Ovary (tissue), 9 donors: ENCODE measurements around the gene PMEPA1. TPM values are rescaled to one million over a fixed set of nuclear protein-coding genes. Genes with fewer than 3 reads are reported as not detected.

Source experiments
- DNase-seq, 5 donors: peaks; one replicate each; pipeline ENCODE4 v3.0.0-alpha.2; 2019 to 2020
- H3K27ac ChIP-seq, 2 donors: fragments of 200-600 bp; one replicate each; pipeline versions ENCODE4 v1.5.1 to v1.8.0; 2019 to 2022
- H3K27me3 ChIP-seq: fragments of 200-600 bp; one replicate; pipeline ENCODE4 v1.8.0; 2022
- H3K36me3 ChIP-seq: fragments of 200-600 bp; sonication (generic); one replicate; pipeline ENCODE4 v1.5.1; 2019
- H3K4me1 ChIP-seq: one replicate; pipeline ENCODE4 v1.8.1; 2013; ENCODE audit warnings: mild to moderate bottlenecking, moderate library complexity; ENCODE audit not compliant: insufficient read depth
- H3K4me3 ChIP-seq: fragments of 200-600 bp; sonication (generic); one replicate; pipeline ENCODE4 v1.5.1; 2017
- H3K9me3 ChIP-seq, 2 donors: fragments of 200-600 bp in 1 of 2; sonication (generic) in 1 of 2; one replicate each; pipeline versions ENCODE4 v1.5.1 to v1.8.1; 2013 to 2019; ENCODE audit warnings: mild to moderate bottlenecking in 1 of 2, moderate library complexity in 1 of 2
- EP300 ChIP-seq: sonication (generic); formaldehyde crosslinking; IDR thresholded peaks from one replicate; pipeline ENCODE4 v1.6.1; 2017; ENCODE audit warnings: antibody characterized with exemption
- POLR2A ChIP-seq: fragments of 450-650 bp; IDR thresholded peaks from one replicate; pipeline ENCODE4 v1.6.1; 2017; ENCODE audit warnings: antibody characterized with exemption, mild to moderate bottlenecking, moderate library complexity
- WGBS, 3 donors: extraction: QIAGEN DNeasy Blood & Tissue Kit in 1 of 3; methylation state at CpG; one replicate each; pipeline versions ENCODE4 v1.1.5 to v1.1.7; 2013 to 2017; 5-methylcytosine and 5-hydroxymethylcytosine counted together
- intact Hi-C, 4 donors: fragments of 100-400 bp; cut with DNase I; formaldehyde crosslinking; loops; one replicate each; pipeline versions ENCODE4 v1.11.0 to v1.15.1; 2022 to 2023
- polyA plus RNA-seq, 2 donors: library from polyadenylated mRNA; stranded (reverse); fragments of 200-250 nt in 1 of 2; fragments of 350-450 nt in 1 of 2; fragmentation: Illumina TruSeq in 1 of 2; extraction: RNeasy Lipid Tissue Mini Kit (QIAGEN cat#74804) in 1 of 2; gene quantifications; one replicate each; pipeline ENCODE4 v1.2.3, GENCODE V29; 2013 to 2014
- total RNA-seq, 7 donors: library from RNA; depleted of rRNA in 2 of 7; stranded (reverse); fragments of >200 nt in 2 of 7; fragmentation: NEBNext Ultra II Directional in 3 of 7; extraction: Animal tissue kit (Norgen Biotek cat#: 25700) in 3 of 7; gene quantifications; one replicate each; pipeline versions ENCODE4 v1.1.0 to v1.2.4, GENCODE V29; 2016 to 2023
- TF ChIP-seq, protein P1 (sequence below), 3 donors: fragments of 450-650 bp in 2 of 3; fragments of 200-600 bp in 1 of 3; IDR thresholded peaks; one replicate each; pipeline versions ENCODE4 v1.5.1 to v1.8.0; 2016 to 2022; ENCODE audit warnings: antibody characterized with exemption in 3 of 3, mild to moderate bottlenecking in 1 of 3
- donor health status: DM: no; HTN: no; CAD: no; lungs with moderate emphysema.
- donor health status: DM: no; HTN: no; CAD: no.
- donor health status: Bipolar disorder and iron deficiency.
- donor health status: DM: yes; HTN: yes; CAD: no.
- donor health status: DM: no; HTN: no; CAD: no.
- donor health status: DM: yes; HTN: yes; CAD: no.

Gene PMEPA1
- total and polyA plus RNA-seq, 9 donors: 2.7 to 73.4 (median 17.6) TPM

DNA sequence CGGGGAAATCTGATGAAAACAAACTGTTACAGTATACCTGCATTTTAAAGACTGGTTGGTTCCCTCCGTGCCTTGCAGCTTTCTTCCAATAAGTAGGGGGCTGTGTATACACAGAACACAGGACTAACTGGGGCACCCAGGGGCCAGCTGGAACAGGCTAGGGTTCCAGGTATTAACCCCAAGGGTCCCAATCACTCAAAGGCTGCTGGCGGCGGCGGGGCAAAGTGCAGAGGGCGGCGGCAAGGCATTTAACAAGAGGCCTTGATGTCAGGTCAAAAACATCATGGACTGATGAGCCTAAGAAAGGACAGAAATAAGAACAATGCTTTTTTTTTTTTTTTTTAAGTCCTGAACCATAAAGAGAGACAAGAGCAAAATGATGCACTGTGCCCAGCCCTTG, 2.5 kb downstream of the PMEPA1 start:
- Histone ChIP-seq H3K9me3 (no peaks in the 10 kb centered on the region), H3K4me1 (peaks cover 11% of the 10 kb centered on the region), H3K27me3 (no peaks in the 10 kb centered on the region), H3K36me3 (no peaks in the 10 kb centered on the region), H3K4me3 (no peak overlapping the region), H3K27ac (peak overlapping the region in 1 of 2 donors; percentile 57)
- WGBS, 3 donors: 62 to 77% (median 65%) methylated on average over 7 of the region's 7 CpGs
- intact Hi-C loops: no loop called here
- TF ChIP-seq, protein P1, sequence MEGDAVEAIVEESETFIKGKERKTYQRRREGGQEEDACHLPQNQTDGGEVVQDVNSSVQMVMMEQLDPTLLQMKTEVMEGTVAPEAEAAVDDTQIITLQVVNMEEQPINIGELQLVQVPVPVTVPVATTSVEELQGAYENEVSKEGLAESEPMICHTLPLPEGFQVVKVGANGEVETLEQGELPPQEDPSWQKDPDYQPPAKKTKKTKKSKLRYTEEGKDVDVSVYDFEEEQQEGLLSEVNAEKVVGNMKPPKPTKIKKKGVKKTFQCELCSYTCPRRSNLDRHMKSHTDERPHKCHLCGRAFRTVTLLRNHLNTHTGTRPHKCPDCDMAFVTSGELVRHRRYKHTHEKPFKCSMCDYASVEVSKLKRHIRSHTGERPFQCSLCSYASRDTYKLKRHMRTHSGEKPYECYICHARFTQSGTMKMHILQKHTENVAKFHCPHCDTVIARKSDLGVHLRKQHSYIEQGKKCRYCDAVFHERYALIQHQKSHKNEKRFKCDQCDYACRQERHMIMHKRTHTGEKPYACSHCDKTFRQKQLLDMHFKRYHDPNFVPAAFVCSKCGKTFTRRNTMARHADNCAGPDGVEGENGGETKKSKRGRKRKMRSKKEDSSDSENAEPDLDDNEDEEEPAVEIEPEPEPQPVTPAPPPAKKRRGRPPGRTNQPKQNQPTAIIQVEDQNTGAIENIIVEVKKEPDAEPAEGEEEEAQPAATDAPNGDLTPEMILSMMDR (IDR thresholded peaks at IDR 0.05): no peak
- TF ChIP-seq POLR2A (no peak), EP300 (no peak)
- DNase-seq: no peak

DNA sequence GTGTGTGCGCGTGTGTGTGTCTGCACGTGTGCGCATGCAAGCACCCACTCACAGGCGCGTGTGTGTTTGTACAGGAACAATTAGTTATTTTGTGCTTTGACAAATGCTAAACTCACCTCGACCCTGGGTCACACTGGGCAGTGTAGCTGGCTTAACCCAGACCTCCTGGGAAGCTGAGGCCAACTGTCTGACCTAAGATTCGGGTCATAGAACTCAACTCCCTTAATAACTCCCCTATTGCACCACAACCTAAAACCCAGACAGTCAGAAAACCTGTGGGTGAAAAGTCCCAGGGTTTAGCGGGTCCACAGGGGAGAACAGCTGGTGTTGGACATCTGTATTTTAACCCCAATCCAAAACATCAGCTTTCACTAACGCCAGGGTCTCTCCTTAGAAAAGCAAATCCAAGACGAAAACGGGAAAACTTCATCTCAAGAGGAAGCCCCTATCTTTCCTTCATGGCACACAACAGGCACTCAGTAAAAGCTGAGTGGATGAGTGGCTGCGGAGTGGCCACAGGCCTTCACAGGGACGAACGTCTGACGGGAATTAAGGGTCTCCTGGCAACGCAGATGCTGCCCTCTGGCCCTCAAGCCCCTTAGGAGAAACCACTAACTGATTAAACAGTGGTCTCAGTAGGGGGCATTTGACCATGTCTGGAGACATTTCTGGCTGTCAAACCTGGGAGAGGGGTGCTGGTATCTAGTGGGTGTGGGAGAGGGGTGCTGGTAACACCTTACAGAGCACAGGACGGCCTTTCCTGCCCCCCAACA, 4.5 kb downstream of the PMEPA1 start:
- intact Hi-C loops: no loop called here
- peaks cover 6% of the 10 kb centered on the region for H3K4me1 ChIP-seq
- 56 to 67% (median 67%) methylated on average over 18 of the region's 18 CpGs for WGBS, 3 donors

DNA sequence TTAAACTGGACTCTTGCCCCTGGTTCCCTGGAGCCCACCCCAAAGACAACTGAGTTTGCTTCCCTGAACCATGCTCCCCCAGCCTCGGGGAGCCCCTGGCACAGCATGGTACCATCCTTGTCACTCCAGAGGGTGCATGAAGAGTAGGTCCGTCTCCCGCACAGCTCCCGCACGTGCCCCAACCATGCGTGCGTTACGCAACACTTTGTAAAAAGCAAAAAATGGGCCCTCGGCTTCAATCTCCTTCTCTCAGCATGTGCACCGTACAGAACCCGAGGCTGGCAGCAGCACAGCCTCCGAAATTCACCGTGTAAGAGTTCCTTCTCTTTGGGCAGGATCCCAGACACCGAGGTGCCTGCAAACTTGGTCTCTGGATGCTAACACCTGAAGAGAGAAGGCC, 5.6 kb downstream of the PMEPA1 start:
- no peaks in the 10 kb centered on the region for H3K27me3 ChIP-seq
- intact Hi-C loops: no loop called here
- H3K9me3 ChIP-seq: no peaks in the 10 kb centered on the region
- WGBS, 3 donors: 81 to 88% (median 86%) methylated on average over 14 of the region's 14 CpGs
- H3K4me3 ChIP-seq: no peak overlapping the region
- H3K36me3 ChIP-seq: no peaks in the 10 kb centered on the region
- no peak for DNase-seq
- peaks cover 6% of the 10 kb centered on the region for H3K4me1 ChIP-seq
- no peak for TF ChIP-seq POLR2A
- TF ChIP-seq EP300: no peak
- TF ChIP-seq, protein P1 (IDR thresholded peaks at IDR 0.05): no peak
- H3K27ac ChIP-seq: no peak overlapping the region

More for the DNA sequence above, 4.5 kb downstream of the PMEPA1 start:
- H3K9me3 ChIP-seq: no peaks in the 10 kb centered on the region
- TF ChIP-seq EP300 (no peak), POLR2A (no peak)
- TF ChIP-seq, protein P1 (IDR thresholded peaks at IDR 0.05): no peak
- no peak overlapping the region for H3K27ac ChIP-seq
- no peak for DNase-seq
- no peaks in the 10 kb centered on the region for H3K36me3 ChIP-seq
- H3K27me3 ChIP-seq: no peaks in the 10 kb centered on the region
- no peak overlapping the region for H3K4me3 ChIP-seq

DNA sequence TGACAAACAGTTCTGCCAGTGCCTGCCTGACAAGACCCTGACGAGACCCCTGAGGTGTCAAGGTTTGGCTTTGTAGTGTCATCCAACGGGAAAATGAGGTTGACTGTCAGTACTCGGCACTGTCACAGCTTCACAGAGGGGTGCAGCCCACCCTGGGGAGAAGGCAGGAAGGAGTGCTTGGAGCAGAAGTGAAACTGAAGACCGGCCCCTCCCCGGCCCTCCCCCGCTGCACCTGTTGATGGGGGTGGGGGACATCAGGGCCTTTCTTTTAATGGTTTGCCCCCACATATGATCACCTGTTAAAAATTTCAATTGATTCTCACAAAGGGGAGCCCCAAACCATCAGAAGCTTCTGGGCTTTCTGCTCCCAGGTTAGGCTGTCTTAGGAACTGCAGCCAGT, 6.8 kb downstream of the PMEPA1 start:
- intact Hi-C loops: no loop called here
- Histone ChIP-seq H3K27ac (no peak overlapping the region), H3K36me3 (no peaks in the 10 kb centered on the region), H3K27me3 (no peaks in the 10 kb centered on the region), H3K4me3 (no peak overlapping the region), H3K9me3 (no peaks in the 10 kb centered on the region), H3K4me1 (peaks cover 8% of the 10 kb centered on the region)
- WGBS, 3 donors: 76 to 86% (median 86%) methylated on average over 6 of the region's 6 CpGs
- no peak for DNase-seq
- TF ChIP-seq, protein P1 (IDR thresholded peaks at IDR 0.05): no peak
- TF ChIP-seq EP300 (no peak), POLR2A (no peak)
